SJCRH30 (cell line): ENCODE results near the gene AFM. TPM values are rescaled to one million over a fixed set of nuclear protein-coding genes. Genes with fewer than 3 reads are reported as not detected.

Experiments used
- DNase-seq, 2 experiments: peaks; one replicate each; pipeline ENCODE4 v3.0.0-alpha.2; 2015 to 2020
- H3K27ac ChIP-seq: fragments of 250-450 bp; sonication (Bioruptor Pico); 2 replicates; pipeline ENCODE4 v1.5.1; 2020; ENCODE audit warnings: mild to moderate bottlenecking, moderate library complexity
- H3K27me3 ChIP-seq: fragments of 250-450 bp; sonication (Bioruptor Pico); 2 replicates; pipeline ENCODE4 v1.5.1; 2020; ENCODE audit warnings: mild to moderate bottlenecking, moderate library complexity
- H3K36me3 ChIP-seq: fragments of 250-450 bp; sonication (Bioruptor Pico); 2 replicates; pipeline ENCODE4 v1.5.1; 2020; ENCODE audit warnings: mild to moderate bottlenecking, moderate library complexity
- H3K4me1 ChIP-seq: fragments of 250-450 bp; sonication (Bioruptor Pico); 2 replicates; pipeline ENCODE4 v1.5.1; 2020; ENCODE audit warnings: mild to moderate bottlenecking, moderate library complexity
- H3K4me3 ChIP-seq: fragments of 250-450 bp; sonication (Bioruptor Pico); 2 replicates; pipeline ENCODE4 v1.5.1; 2020; ENCODE audit warnings: mild to moderate bottlenecking, moderate library complexity
- H3K9me3 ChIP-seq: fragments of 250-450 bp; sonication (Bioruptor Pico); replicated peaks from 2 replicates; pipeline ENCODE4 v1.5.1; 2020; ENCODE audit warnings: mild to moderate bottlenecking, moderate library complexity
- total RNA-seq: library from RNA; depleted of rRNA; stranded (reverse); fragments of >200 nt; shearing (Covaris generic); gene quantifications from 2 replicates; pipeline ENCODE4 v1.2.3, GENCODE V29; 2014

Gene AFM
- total RNA-seq, 1 experiment from 2014 or later = not detected

DNA sequence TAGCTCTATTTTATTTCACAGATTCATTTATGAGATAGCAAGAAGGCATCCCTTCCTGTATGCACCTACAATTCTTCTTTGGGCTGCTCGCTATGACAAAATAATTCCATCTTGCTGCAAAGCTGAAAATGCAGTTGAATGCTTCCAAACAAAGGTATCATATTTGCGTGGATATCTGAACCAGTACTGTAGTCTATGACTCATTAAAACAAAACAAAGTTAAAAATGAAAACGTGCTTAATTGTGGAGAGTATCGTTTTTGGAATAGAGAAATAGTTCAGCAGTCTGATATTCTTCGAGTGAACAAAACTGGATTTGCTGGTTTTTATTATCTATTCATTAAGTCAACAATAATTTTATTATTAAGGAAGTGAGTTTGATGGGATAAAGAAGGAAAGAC lies 39.3 kb upstream of the AFM start:
- H3K9me3 ChIP-seq = no peaks in the 10 kb centered on the region
- no peak for DNase-seq
- H3K27ac ChIP-seq = no peak overlapping the region
- H3K36me3 ChIP-seq = no peaks in the 10 kb centered on the region
- peaks cover 4% of the 10 kb centered on the region; the same call in 1 of the 2 replicates for H3K4me1 ChIP-seq
- peak overlapping the region; percentile 8; the same call in 1 of the 2 replicates for H3K4me3 ChIP-seq
- no peaks in the 10 kb centered on the region for H3K27me3 ChIP-seq

DNA sequence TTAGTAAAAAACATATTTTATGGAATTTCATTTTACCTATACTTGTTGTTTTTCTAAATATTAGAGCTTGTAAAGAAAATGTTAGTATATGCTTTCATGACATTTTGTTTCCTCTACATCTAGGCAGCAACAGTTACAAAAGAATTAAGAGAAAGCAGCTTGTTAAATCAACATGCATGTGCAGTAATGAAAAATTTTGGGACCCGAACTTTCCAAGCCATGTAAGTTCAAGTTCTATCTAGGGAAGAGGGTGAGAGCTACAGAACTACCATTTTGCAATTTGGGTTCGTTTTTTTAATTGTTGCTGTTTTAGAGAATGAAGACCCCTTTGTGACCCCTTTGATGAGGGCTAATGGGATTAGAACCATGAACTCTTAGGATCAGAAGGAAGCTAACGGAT lies 38.3 kb upstream of the AFM start:
- Histone ChIP-seq H3K4me1 (peaks cover 13% of the 10 kb centered on the region), H3K27me3 (no peaks in the 10 kb centered on the region), H3K36me3 (no peaks in the 10 kb centered on the region), H3K27ac (no peak overlapping the region), H3K4me3 (no peak overlapping the region), H3K9me3 (no peaks in the 10 kb centered on the region)
- no peak for DNase-seq

DNA sequence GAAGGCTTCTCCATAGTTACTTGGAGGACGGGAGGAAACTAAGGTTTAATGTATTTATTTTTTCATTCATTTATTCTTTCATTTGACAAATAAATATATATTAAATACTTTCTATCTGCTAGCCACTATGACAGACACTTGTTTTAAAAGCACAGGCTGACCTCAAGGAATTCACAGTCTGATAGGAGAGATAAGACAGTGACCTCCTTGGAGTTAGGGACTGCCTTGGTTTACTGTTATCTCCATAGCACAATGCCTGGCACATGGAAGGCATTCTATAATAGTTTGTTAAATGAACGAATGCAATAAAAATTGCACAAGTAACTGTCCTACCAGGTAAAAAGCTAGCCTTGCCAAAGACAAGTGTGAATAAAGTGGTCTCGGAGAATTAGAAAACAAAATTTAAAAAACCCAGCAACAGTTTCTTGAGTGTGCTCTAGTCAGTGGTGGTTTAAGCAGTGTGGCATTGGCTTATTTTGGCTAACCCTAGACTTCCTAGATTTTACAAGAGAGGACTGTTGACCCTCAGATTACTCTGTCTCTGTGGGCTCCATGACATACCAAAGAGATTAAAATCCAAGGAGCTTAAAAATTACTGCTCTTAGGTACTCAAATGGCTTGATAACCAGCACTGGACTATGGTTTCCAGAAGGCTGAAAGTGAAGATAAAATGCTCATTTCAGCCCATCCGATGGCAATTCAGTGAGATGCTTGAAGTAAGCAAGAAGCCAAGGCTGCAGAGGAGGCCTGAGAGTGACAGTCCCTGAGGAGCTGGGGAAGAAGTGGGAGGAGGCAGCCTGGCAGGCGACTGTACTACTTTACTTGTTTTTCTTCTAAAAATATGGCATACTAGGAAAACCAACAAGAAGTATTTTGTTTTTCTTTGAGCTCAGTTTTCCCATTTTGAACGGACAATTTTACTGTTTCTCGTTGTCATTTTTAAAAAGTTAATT lies 35.9 kb upstream of the AFM start:
- Histone ChIP-seq H3K27me3 (no peaks in the 10 kb centered on the region), H3K4me3 (no peak overlapping the region), H3K27ac (no peak overlapping the region), H3K4me1 (peaks cover 28% of the 10 kb centered on the region), H3K9me3 (no peaks in the 10 kb centered on the region), H3K36me3 (no peaks in the 10 kb centered on the region)
- DNase-seq = no peak

GRCh38 chr4:73446336-73446938 lies 35.1 kb upstream of the AFM start:
- H3K27ac ChIP-seq = no peak overlapping the region
- H3K27me3 ChIP-seq = no peaks in the 10 kb centered on the region
- no peak overlapping the region for H3K4me3 ChIP-seq
- no peaks in the 10 kb centered on the region for H3K9me3 ChIP-seq
- peak; percentile 46 to 75 for DNase-seq
- H3K4me1 ChIP-seq = peaks cover 33% of the 10 kb centered on the region
- H3K36me3 ChIP-seq = no peaks in the 10 kb centered on the region

GRCh38 chr4:73447671-73448070 lies 33.9 kb upstream of the AFM start:
- Histone ChIP-seq H3K27me3 (no peaks in the 10 kb centered on the region), H3K9me3 (no peaks in the 10 kb centered on the region), H3K4me3 (no peak overlapping the region), H3K36me3 (no peaks in the 10 kb centered on the region), H3K4me1 (peaks cover 41% of the 10 kb centered on the region), H3K27ac (peak overlapping the region; percentile 21; the same call in 1 of the 2 replicates)
- peak in 1 of 2 experiments; percentile 10 for DNase-seq

GRCh38 chr4:73448448-73449203 lies 32.9 kb upstream of the AFM start:
- H3K9me3 ChIP-seq = no peaks in the 10 kb centered on the region
- H3K27ac ChIP-seq = peak overlapping the region; percentile 99
- H3K27me3 ChIP-seq = no peaks in the 10 kb centered on the region
- peaks cover 51% of the 10 kb centered on the region for H3K4me1 ChIP-seq
- H3K4me3 ChIP-seq = peak overlapping the region; percentile 49; the same call in 1 of the 2 replicates
- DNase-seq = peak in 1 of 2 experiments; percentile 28
- no peaks in the 10 kb centered on the region for H3K36me3 ChIP-seq

- H3K27me3 ChIP-seq = no peaks in the 10 kb centered on the region
- peak overlapping the region; percentile 49 for H3K4me3 ChIP-seq
- peaks cover 52% of the 10 kb centered on the region for H3K4me1 ChIP-seq
- peak; percentile 96 to 99 for DNase-seq
- H3K9me3 ChIP-seq = no peaks in the 10 kb centered on the region
- H3K36me3 ChIP-seq = no peaks in the 10 kb centered on the region
- peak overlapping the region; percentile 99 for H3K27ac ChIP-seq
Measured at GRCh38 chr4:73450398-73451004, 31.0 kb upstream of the AFM start.

DNA sequence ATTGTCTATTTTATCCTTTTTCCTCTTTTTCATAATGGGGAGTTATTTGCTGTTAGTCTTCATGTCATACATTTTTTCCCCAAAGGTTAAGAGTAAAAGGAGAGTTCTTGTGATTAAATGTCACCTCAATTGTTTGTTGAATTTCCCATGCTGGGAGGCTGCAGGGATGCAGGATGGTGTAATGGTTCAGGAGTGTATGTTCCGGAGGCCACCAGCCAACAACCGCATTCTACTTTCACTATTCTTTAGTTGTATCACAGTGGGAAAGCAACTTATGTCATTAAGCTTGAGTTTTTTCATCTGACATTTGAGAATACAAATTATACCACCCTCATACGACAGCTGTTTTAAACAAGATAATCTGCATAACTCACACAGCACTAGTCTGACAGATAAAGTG lies 30.1 kb upstream of the AFM start:
- H3K27ac ChIP-seq = peak overlapping the region; percentile 99
- H3K4me1 ChIP-seq = peaks cover 52% of the 10 kb centered on the region
- DNase-seq = peak; percentile 85 to 95
- H3K9me3 ChIP-seq = no peaks in the 10 kb centered on the region
- no peaks in the 10 kb centered on the region for H3K27me3 ChIP-seq
- H3K36me3 ChIP-seq = no peaks in the 10 kb centered on the region
- H3K4me3 ChIP-seq = peak overlapping the region; percentile 49

DNA sequence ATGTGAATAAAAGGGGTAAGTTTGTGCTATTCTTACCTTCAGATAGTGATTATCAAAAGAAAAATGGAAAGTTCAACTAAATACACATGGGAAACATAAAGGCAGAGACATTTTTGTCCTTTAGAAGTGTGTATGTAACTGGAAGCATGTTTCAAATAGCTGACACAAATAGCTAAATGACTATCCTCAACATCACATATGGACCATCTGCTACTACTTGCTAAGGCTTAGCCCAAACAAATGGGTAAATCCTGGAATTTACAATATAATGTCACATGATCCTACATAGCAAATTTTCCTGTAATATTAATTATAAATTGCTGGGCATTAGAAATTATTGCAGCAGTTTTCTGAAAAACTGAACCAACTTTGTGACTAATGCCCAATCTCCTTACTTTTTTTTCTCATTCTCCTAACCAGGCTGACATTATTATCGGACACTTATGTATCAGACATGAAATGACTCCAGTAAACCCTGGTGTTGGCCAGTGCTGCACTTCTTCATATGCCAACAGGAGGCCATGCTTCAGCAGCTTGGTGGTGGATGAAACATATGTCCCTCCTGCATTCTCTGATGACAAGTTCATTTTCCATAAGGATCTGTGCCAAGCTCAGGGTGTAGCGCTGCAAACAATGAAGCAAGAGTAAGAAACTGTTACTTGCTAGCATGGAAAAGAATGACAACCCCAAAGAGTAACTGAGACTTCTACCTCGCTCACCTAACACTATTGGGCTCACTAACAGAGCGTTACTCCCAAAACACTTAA lies 29.4 kb upstream of the AFM start:
- no peak overlapping the region for H3K4me3 ChIP-seq
- H3K4me1 ChIP-seq = peaks cover 51% of the 10 kb centered on the region
- no peaks in the 10 kb centered on the region for H3K27me3 ChIP-seq
- H3K9me3 ChIP-seq = no peaks in the 10 kb centered on the region
- DNase-seq = peak; percentile 43 to 68
- H3K27ac ChIP-seq = peak overlapping the region; percentile 99
- no peaks in the 10 kb centered on the region for H3K36me3 ChIP-seq

- Histone ChIP-seq H3K36me3 (no peaks in the 10 kb centered on the region), H3K4me1 (peaks cover 41% of the 10 kb centered on the region), H3K27ac (peak overlapping the region; percentile 99; the same call in 1 of the 2 replicates), H3K4me3 (no peak overlapping the region), H3K9me3 (no peaks in the 10 kb centered on the region), H3K27me3 (no peaks in the 10 kb centered on the region)
- DNase-seq = no peak
Measured at GRCh38 chr4:73452953-73453700, 28.4 kb upstream of the AFM start.

GRCh38 chr4:73453701-73454005 lies 27.9 kb upstream of the AFM start:
- DNase-seq = no peak
- Histone ChIP-seq H3K4me1 (peaks cover 38% of the 10 kb centered on the region), H3K36me3 (no peaks in the 10 kb centered on the region), H3K27me3 (no peaks in the 10 kb centered on the region), H3K9me3 (no peaks in the 10 kb centered on the region), H3K4me3 (no peak overlapping the region), H3K27ac (no peak overlapping the region)

GRCh38 chr4:73454920-73455319 lies 26.6 kb upstream of the AFM start:
- H3K4me1 ChIP-seq = peaks cover 29% of the 10 kb centered on the region
- H3K4me3 ChIP-seq = no peak overlapping the region
- no peak overlapping the region for H3K27ac ChIP-seq
- no peaks in the 10 kb centered on the region for H3K9me3 ChIP-seq
- H3K36me3 ChIP-seq = no peaks in the 10 kb centered on the region
- no peaks in the 10 kb centered on the region for H3K27me3 ChIP-seq
- DNase-seq = no peak

DNA sequence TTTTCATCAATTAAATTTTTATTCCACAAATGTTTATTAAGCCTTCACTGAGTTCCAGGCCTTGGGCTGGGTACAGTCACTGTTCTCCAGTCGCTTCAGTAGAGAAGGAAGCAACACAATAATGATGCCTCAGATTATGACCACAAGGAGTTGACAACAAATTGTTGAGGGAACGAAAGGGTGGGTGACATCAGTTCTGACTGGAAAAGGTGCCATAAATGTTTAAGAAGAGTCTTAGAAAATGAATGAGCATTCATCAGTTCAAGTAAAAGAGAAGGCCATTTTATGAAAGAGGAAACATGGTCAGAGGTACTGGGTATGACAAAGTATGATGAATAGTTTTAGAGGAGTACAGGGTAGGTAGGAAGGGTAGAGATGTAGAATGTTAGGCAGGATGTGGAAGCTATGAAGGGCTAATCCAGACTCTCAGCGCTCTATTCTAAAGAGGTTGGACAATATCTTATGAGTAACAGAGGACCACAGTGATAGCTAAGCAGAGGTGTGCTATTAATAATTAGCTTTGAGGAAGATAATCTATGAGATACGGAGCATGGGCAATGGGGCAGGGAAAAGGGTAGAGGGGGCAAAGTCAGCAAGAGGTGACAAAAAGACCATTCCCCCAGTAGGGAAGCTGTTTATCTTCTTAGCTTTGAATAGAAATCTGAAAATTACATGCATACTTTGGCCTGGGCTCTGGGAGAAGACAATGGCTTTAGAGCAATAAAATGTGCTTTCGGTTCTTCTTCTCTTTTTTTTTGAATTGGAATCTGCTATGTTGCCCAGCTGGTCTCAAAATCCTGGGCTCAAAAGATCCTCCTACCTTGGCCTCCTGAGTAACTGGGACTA lies 25.1 kb upstream of the AFM start:
- Histone ChIP-seq H3K4me1 (peaks cover 21% of the 10 kb centered on the region), H3K27ac (no peak overlapping the region), H3K9me3 (no peaks in the 10 kb centered on the region), H3K36me3 (no peaks in the 10 kb centered on the region), H3K27me3 (no peaks in the 10 kb centered on the region), H3K4me3 (no peak overlapping the region)
- DNase-seq = no peak
